Neural cell (in vitro differentiated cells): ENCODE results near the gene EYS. TPM values are rescaled to one million over a fixed set of nuclear protein-coding genes. Genes with fewer than 3 reads are reported as not detected.

Source experiments
- H2AFZ ChIP-seq: fragments of 200-600, 300-800 bp; sonication (generic), shearing (Covaris generic); 2 replicates; pipeline ENCODE4 v1.6.0; 2014; ENCODE audit warnings: low read depth, mild to moderate bottlenecking, antibody characterized with exemption, low read length, moderate library complexity
- H3F3A ChIP-seq: fragments of 200-600 bp; shearing (Covaris generic); 2 replicates; pipeline ENCODE4 v1.6.1; 2016; ENCODE audit warnings: mild to moderate bottlenecking, moderate library complexity, mixed read lengths, antibody characterized with exemption, low read length; ENCODE audit not compliant: insufficient read depth, poor library complexity, severe bottlenecking
- H3K27ac ChIP-seq: fragments of 200-600, 300-800 bp; sonication (generic), shearing (Covaris generic); 2 replicates; pipeline ENCODE4 v1.5.1; 2014; ENCODE audit warnings: mild to moderate bottlenecking, low read length, moderate library complexity
- H3K27me3 ChIP-seq: fragments of 300-800, 200-600 bp; sonication (generic), shearing (Covaris generic); 2 replicates; pipeline ENCODE4 v1.6.0; 2014; ENCODE audit warnings: mild to moderate bottlenecking, low read depth, low read length, moderate library complexity; ENCODE audit not compliant: insufficient read depth
- H3K36me3 ChIP-seq: fragments of 300-800, 200-600 bp; sonication (generic), shearing (Covaris generic); 2 replicates; pipeline ENCODE4 v1.5.1; 2014; ENCODE audit warnings: mild to moderate bottlenecking, antibody characterized with exemption, low read length, moderate library complexity; ENCODE audit not compliant: insufficient read depth
- H3K4me2 ChIP-seq: fragments of 300-800, 200-600 bp; sonication (generic), shearing (Covaris generic); 2 replicates; pipeline ENCODE4 v1.6.0; 2014; ENCODE audit warnings: mild to moderate bottlenecking, low read length
- H3K4me3 ChIP-seq: fragments of 300-800, 200-600 bp; sonication (generic), shearing (Covaris generic); 2 replicates; pipeline ENCODE4 v1.5.1; 2014; ENCODE audit warnings: mild to moderate bottlenecking, low read length, moderate library complexity
- H3K79me2 ChIP-seq: fragments of 200-600 bp; shearing (Covaris generic); replicated peaks from 2 replicates; pipeline ENCODE4 v1.6.0; 2014; ENCODE audit warnings: mild to moderate bottlenecking, low read length, moderate library complexity; ENCODE audit not compliant: insufficient read depth
- H3K9ac ChIP-seq: fragments of 300-800, 200-600 bp; sonication (generic), shearing (Covaris generic); 2 replicates; pipeline ENCODE4 v1.6.1; 2016; ENCODE audit warnings: mild to moderate bottlenecking, low read length, mixed read lengths
- H3K9me2 ChIP-seq: fragments of 200-600 bp; shearing (Covaris generic); 2 replicates; pipeline ENCODE4 v1.6.1; 2016; ENCODE audit warnings: mild to moderate bottlenecking, low read length, mixed read lengths; ENCODE audit not compliant: insufficient read depth
- H3K9me3 ChIP-seq: fragments of 200-600, 300-800 bp; sonication (generic), shearing (Covaris generic); 2 replicates; pipeline ENCODE4 v1.6.1; 2016; ENCODE audit warnings: mild to moderate bottlenecking, mixed run types, low read length, moderate library complexity, mixed read lengths
- H4K20me1 ChIP-seq: fragments of 200-600 bp; shearing (Covaris generic); 2 replicates; pipeline ENCODE4 v1.6.1; 2016; ENCODE audit warnings: mild to moderate bottlenecking, mixed run types; ENCODE audit not compliant: insufficient read depth
- EP300 ChIP-seq: fragments of 450-650 bp; conservative IDR thresholded peaks from 2 replicates; pipeline ENCODE4 v1.6.1; 2014; ENCODE audit warnings: antibody characterized with exemption, mild to moderate bottlenecking, moderate library complexity; ENCODE audit not compliant: poor library complexity, severe bottlenecking
- EZH2 ChIP-seq: fragments of 200-600, 300-800 bp; shearing (Covaris generic), sonication (generic); IDR thresholded peaks from 2 replicates; pipeline ENCODE4 v1.6.1; 2014; ENCODE audit warnings: antibody characterized with exemption, low read length, borderline replicate concordance, mild to moderate bottlenecking; ENCODE audit not compliant: insufficient read depth, poor library complexity, severe bottlenecking
- MXI1 ChIP-seq: fragments of 450-650 bp; conservative IDR thresholded peaks from 2 replicates; pipeline ENCODE4 v1.6.1; 2014; ENCODE audit warnings: antibody characterized with exemption, mild to moderate bottlenecking; ENCODE audit not compliant: poor library complexity, severe bottlenecking
- POLR2AphosphoS5 ChIP-seq: IDR thresholded peaks from 2 replicates; pipeline ENCODE4 v1.6.1; 2012
- RAD21 ChIP-seq: fragments of 450-650 bp; conservative IDR thresholded peaks from 2 replicates; pipeline ENCODE4 v1.6.1; 2014; ENCODE audit warnings: antibody characterized with exemption, mild to moderate bottlenecking, moderate library complexity
- SMC3 ChIP-seq: fragments of 450-650 bp; conservative IDR thresholded peaks from 2 replicates; pipeline ENCODE4 v1.6.1; 2014; ENCODE audit warnings: antibody characterized with exemption, mild to moderate bottlenecking, moderate library complexity; ENCODE audit not compliant: poor library complexity
- TAF1 ChIP-seq: IDR thresholded peaks from 2 replicates; pipeline ENCODE4 v1.6.1; 2012; ENCODE audit warnings: low read depth
- polyA plus RNA-seq: library from polyadenylated mRNA; depleted of rRNA; stranded (reverse); fragments of >200 nt; gene quantifications from 2 replicates; pipeline ENCODE4 v1.2.3, GENCODE V29; 2014
- TF ChIP-seq, protein P1 (sequence below): fragments of 450-650 bp; IDR thresholded peaks from 2 replicates; pipeline ENCODE4 v1.5.1; 2014; ENCODE audit warnings: antibody characterized with exemption, mild to moderate bottlenecking, moderate library complexity; ENCODE audit not compliant: poor library complexity, severe bottlenecking
- TF ChIP-seq, protein P2 (sequence below): IDR thresholded peaks from 2 replicates; pipeline ENCODE4 v1.6.1; 2012; ENCODE audit warnings: borderline replicate concordance

Gene EYS
- polyA plus RNA-seq, 1 donor from 2014 or later = 0.38 TPM

DNA sequence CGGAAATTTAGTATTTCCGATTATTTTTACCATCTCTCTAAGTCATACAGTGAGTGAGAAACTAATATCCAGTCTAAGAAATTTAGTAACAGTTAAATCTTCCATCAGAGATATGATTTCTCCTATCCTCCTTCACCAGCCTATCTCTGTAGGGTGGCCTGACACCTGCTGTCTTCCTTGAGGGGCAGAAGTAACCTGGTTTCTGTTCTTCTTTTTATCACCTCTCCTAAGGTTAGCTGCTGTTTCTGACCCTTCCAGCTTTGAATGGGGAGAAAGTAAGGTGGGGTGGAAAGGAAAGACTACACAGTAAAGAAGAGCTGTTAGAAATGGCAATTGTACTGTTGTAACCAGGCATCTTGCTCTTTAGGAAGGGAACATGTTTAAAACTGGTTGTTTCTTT lies 1623.8 kb downstream of the EYS start:
- Histone ChIP-seq H3K4me3 (no peak overlapping the region), H3K36me3 (no peaks in the 10 kb centered on the region)
- TF ChIP-seq, protein P1, sequence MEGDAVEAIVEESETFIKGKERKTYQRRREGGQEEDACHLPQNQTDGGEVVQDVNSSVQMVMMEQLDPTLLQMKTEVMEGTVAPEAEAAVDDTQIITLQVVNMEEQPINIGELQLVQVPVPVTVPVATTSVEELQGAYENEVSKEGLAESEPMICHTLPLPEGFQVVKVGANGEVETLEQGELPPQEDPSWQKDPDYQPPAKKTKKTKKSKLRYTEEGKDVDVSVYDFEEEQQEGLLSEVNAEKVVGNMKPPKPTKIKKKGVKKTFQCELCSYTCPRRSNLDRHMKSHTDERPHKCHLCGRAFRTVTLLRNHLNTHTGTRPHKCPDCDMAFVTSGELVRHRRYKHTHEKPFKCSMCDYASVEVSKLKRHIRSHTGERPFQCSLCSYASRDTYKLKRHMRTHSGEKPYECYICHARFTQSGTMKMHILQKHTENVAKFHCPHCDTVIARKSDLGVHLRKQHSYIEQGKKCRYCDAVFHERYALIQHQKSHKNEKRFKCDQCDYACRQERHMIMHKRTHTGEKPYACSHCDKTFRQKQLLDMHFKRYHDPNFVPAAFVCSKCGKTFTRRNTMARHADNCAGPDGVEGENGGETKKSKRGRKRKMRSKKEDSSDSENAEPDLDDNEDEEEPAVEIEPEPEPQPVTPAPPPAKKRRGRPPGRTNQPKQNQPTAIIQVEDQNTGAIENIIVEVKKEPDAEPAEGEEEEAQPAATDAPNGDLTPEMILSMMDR = no peak
- TF ChIP-seq EZH2 (no peak), RAD21 (no peak), TAF1 (no peak), EP300 (no peak), SMC3 (no peak), POLR2AphosphoS5 (no peak), MXI1 (no peak)
- TF ChIP-seq, protein P2, sequence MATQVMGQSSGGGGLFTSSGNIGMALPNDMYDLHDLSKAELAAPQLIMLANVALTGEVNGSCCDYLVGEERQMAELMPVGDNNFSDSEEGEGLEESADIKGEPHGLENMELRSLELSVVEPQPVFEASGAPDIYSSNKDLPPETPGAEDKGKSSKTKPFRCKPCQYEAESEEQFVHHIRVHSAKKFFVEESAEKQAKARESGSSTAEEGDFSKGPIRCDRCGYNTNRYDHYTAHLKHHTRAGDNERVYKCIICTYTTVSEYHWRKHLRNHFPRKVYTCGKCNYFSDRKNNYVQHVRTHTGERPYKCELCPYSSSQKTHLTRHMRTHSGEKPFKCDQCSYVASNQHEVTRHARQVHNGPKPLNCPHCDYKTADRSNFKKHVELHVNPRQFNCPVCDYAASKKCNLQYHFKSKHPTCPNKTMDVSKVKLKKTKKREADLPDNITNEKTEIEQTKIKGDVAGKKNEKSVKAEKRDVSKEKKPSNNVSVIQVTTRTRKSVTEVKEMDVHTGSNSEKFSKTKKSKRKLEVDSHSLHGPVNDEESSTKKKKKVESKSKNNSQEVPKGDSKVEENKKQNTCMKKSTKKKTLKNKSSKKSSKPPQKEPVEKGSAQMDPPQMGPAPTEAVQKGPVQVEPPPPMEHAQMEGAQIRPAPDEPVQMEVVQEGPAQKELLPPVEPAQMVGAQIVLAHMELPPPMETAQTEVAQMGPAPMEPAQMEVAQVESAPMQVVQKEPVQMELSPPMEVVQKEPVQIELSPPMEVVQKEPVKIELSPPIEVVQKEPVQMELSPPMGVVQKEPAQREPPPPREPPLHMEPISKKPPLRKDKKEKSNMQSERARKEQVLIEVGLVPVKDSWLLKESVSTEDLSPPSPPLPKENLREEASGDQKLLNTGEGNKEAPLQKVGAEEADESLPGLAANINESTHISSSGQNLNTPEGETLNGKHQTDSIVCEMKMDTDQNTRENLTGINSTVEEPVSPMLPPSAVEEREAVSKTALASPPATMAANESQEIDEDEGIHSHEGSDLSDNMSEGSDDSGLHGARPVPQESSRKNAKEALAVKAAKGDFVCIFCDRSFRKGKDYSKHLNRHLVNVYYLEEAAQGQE = no peak

DNA sequence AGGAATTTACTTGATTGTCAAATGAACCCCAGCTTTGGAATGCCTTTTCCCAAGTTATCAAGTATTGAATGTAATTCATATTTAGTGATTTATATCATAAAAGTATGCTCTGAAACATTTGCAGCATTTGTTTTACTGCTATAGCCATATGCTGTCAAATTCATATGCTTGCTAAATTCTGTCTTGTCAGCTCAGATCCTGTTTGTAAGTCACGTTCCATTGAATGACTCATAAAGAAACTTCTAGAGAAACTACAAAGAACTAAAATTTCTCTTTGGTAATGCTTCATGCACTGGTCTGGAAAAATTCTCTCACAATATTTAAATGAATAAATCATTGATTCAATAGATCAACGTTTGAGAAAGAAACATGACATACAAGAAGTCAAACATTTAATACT lies 1625.6 kb downstream of the EYS start:
- no peaks in the 10 kb centered on the region for H3K9me3 ChIP-seq
- no peak overlapping the region for H3K4me2 ChIP-seq
- H3K27ac ChIP-seq = no peak overlapping the region
- H3K4me3 ChIP-seq = no peak overlapping the region
- H3F3A ChIP-seq = no peaks in the 10 kb centered on the region
- no peaks in the 10 kb centered on the region for H4K20me1 ChIP-seq
- no peaks in the 10 kb centered on the region for H3K36me3 ChIP-seq
- H3K79me2 ChIP-seq = no peaks in the 10 kb centered on the region
- no peak overlapping the region for H2AFZ ChIP-seq
- no peak overlapping the region for H3K9ac ChIP-seq
- TF ChIP-seq, protein P1 = no peak
- TF ChIP-seq RAD21 (no peak), TAF1 (no peak), SMC3 (no peak), EP300 (no peak), POLR2AphosphoS5 (no peak)
- TF ChIP-seq, protein P2 = no peak
- H3K9me2 ChIP-seq = no peaks in the 10 kb centered on the region
- no peaks in the 10 kb centered on the region for H3K27me3 ChIP-seq

More for the DNA sequence above, 1623.8 kb downstream of the EYS start:
- no peak overlapping the region for H3K27ac ChIP-seq
- H3K4me2 ChIP-seq = no peak overlapping the region
- H3K79me2 ChIP-seq = no peaks in the 10 kb centered on the region
- no peaks in the 10 kb centered on the region for H4K20me1 ChIP-seq
- no peaks in the 10 kb centered on the region for H3K9me3 ChIP-seq
- H3K9ac ChIP-seq = no peak overlapping the region
- no peaks in the 10 kb centered on the region for H3F3A ChIP-seq
- no peaks in the 10 kb centered on the region for H3K9me2 ChIP-seq
- no peaks in the 10 kb centered on the region for H3K27me3 ChIP-seq
- H2AFZ ChIP-seq = no peak overlapping the region
